Stimulated activated CD8-positive, alpha-beta memory T cell treated with anti-CD3 and anti-CD28 coated beads, Interleukin-15, amount 100 ng/mL, for 48 hours (primary cell): Measurements from ENCODE around the gene PLA2G2F.

Source experiments
- DNase-seq, 2 donors: peaks; one replicate each; pipeline ENCODE4 v3.0.0-alpha.2; 2020; ENCODE audit warnings: low read depth in 2 of 2

The PLA2G2F gene, protein sequence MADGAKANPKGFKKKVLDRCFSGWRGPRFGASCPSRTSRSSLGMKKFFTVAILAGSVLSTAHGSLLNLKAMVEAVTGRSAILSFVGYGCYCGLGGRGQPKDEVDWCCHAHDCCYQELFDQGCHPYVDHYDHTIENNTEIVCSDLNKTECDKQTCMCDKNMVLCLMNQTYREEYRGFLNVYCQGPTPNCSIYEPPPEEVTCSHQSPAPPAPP

GRCh38 chr1:20138961-20139550, at the start of gene PLA2G2F:
Gene PLA2G2F (plus strand): TSS chr1:20139323. CDS start chr1:20139428, 105 bp downstream.
- DNase-seq, result no peak

GRCh38 chr1:20089328-20090077, 49.6 kb upstream of the PLA2G2F start:
- no peak for DNase-seq

DNA sequence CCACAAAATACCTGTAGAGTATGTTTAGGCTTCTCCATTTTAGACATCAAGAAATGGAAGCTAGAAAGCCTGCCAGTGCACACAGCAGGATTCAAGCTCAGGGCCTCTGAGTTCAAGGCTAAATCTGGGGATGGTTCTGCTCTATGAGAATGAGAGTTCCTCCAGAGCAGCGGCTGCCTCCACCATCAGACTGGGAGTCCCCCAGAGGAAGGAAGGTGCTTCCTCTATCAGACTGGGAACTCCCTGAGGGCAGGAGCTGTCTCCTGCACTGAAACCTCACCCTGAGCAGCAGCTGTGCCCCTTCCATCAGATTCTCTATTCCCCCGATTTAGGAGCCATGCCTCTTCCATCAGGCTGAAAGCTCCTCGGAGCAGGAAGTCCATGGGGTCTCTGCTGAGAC, 49.0 kb upstream of the PLA2G2F start:
- DNase-seq, result no peak

DNA sequence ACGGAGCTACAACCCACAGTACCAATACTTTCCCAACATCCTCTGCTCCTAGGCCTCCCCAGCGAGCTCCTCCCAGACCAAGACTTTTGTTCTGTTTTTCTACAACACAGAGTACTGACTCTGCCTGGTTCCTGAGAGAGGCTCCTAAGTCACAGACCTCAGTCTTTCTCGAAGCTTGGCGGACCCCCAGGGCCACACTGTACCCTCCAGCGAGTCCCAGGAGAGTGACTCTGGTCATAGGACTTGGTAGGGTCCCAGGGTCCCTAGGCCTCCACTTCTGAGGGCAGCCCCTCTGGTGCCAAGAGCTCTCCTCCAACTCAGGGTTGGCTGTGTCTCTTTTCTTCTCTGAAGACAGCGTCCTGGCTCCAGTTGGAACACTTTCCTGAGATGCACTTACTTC, 48.5 kb upstream of the PLA2G2F start:
- DNase-seq, result no peak

DNA sequence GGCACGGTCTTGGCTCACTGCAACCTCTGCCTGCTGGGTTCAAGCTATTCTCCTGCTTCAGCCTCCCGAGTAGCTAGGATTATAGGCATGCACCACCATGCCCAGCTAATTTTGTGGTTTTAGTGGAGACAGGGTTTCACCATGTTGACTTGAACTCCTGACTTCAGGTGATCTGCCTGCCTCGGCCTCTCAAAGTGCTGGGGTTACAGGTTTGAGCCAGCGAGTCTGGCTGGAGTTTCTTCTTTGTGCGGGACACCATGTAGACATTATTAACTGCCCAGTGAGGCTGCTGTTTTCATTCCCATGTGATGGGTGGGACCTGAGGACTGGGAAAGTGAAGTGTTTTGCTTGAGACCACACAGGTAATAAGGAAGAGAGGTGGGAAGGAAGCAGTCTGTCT, 45.8 kb upstream of the PLA2G2F start:
- DNase-seq, result no peak

DNA sequence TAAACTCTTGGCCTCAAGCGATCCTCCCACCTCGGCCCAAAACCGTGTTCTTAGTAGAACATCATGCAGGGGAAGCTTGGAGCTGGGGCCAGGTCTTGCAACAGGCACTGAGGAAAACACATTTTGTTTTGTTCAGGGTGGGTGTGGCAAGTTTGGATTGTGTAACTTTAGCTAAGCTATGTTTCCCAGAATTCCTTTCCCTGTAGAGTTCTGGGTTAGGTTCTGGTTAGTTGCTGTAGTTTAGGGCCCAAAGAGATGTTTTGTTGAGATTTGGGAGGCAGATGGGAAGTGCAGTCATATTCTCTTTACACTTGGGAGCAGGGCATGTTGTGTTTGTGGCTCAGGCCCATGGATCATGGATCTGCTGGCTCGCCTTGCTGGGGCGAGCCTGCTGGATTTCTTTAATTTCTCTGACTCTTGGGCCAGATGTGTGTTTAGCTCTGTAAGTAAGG, 45.2 kb upstream of the PLA2G2F start:
- no peak for DNase-seq

GRCh38 chr1:20095564-20096434, 43.3 kb upstream of the PLA2G2F start:
- DNase-seq, result no peak

GRCh38 chr1:20096840-20097447, 42.2 kb upstream of the PLA2G2F start:
- no peak for DNase-seq

- no peak for DNase-seq
Observed at GRCh38 chr1:20099533-20099932, 39.6 kb upstream of the PLA2G2F start.

- DNase-seq, result no peak
Observed at GRCh38 chr1:20100632-20101355, 38.3 kb upstream of the PLA2G2F start.

DNA sequence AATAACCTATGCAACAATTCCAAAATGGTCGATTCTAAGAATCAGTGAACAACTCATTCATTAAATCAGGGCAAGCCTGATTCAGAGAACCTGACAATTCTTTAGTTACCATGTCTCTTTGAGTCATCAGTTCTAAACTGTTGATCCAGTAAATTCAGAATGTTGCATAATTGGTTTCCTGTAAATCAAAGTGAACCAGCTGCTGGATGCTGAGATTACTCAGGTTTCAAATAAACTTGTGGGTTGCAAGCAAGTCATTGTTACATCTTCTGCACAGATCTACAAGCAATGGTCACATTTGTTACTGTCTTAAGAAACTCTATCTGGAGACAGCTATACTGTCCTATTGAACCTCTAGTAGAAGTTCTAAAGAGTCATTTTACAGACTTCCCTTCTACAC, 36.2 kb upstream of the PLA2G2F start:
- no peak for DNase-seq

- no peak for DNase-seq
Observed at GRCh38 chr1:20105856-20106255, 33.3 kb upstream of the PLA2G2F start.

GRCh38 chr1:20107351-20107750, 31.8 kb upstream of the PLA2G2F start:
- no peak for DNase-seq

GRCh38 chr1:20107796-20108195, 31.3 kb upstream of the PLA2G2F start:
- no peak for DNase-seq

- no peak for DNase-seq
Observed at GRCh38 chr1:20108366-20109123, 30.6 kb upstream of the PLA2G2F start.

DNA sequence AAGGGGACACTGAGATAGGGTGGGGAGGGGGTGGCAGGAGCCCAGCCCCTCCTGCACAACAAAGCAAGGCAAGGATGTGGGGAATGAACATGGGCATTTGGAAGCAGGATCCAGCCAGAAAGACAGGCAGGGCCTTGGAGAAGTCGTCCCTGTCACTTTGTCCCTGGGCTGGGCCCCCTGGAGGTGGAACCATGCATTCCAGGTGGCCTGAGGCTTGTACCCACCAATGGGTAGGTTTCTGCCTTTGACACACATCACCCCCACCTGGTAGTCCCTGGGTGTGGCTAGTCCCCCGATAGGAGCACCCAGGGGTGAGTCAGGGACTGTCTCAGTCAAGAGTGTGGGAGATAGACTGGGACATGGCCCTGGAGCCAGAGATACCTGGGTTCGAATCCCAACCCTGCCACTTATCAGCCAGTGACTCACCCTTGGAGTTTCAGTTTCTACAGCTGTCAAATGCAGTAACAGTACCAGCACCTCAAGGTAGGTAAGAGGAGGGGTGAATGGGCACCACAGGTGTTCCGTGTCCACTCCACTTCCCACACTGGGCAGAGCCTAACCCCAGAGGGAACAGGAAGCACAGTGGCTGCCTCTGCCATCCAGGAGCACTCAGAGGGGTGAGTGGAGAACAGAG, 29.8 kb upstream of the PLA2G2F start:
- no peak for DNase-seq

DNA sequence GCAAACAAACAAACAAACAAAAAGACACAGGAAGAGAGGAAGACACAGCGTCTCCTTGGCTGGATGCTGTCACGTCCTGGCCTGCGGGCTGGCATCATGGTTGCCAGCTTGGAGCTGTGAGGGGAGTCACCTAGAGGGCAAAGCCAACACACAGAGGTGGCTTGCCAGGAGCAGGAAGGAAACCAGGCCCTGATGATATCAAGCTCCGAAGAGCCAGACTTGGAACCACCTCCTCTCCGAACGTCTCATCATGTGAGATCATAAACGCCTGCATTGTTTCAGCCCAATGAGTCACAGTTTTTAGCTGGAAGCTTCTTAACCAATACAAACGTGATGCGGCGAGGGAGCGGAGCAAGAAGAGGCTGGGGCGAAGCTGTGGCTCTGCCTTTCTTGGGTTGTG, 28.4 kb upstream of the PLA2G2F start:
- DNase-seq, result no peak

- no peak for DNase-seq
Observed at GRCh38 chr1:20111452-20111851, 27.7 kb upstream of the PLA2G2F start.

DNA sequence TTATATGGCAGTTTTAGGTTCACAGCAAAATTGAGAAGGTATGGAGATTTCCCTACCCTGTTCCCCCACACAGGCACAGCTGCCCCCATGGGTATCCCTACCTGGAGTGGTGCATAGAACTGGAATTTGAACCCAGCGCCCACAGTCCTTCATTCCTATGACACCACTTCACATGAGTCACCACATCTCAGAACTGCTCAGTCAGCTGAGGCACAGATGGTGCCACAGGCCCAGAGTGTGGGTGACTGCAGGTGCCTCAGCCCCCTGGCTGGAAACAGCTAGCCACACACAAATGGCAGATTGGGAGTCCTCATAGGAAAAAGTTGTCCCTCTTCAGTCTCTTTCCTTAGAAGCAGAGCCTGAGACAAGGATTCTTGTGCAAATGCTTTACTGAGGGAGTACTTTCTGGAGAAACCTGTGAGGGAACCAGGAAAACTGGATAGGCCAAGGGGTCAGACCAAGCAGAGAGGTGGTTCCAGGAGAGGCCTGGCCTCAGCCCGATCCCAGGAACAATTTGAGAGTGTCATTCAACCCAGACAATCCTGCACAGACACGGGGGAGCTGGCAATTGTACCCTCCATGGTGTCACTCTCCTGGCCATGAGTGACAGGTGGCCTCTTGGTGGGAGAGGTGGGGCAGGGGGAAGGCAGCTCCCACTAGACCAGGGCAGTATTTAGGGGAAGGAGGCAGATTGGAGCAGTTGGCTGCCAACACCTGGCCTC, 26.7 kb upstream of the PLA2G2F start:
- no peak for DNase-seq
